A549 (cell line): Measurements from ENCODE around the gene CKMT2. TPM values are rescaled to one million over a fixed set of nuclear protein-coding genes. Genes with fewer than 3 reads are reported as not detected.

Experiments
- ATAC-seq, 2 experiments: fragments of 200-7000 bp in 1 of 2; fragments of >200 bp in 1 of 2; cut with Nextera tagmentation in 1 of 2; cut with Tn5 transposase in 1 of 2; 3 replicates each; pipeline versions ENCODE4 v1.8.0 to v1.9.1; 2018 to 2020; ENCODE audit warnings: mild to moderate bottlenecking in 1 of 2, moderate library complexity in 1 of 2
- CTCF ChIA-PET: fragments of 300-600 bp; sonication (Branson Sonifier 250); formaldehyde crosslinking; extraction: SDS; loops from one replicate; lab custom pipeline; 2021; ENCODE audit warnings: antibody characterized with exemption, inconsistent platforms; lab: Yijun Ruan, JAX
- POLR2A ChIA-PET: fragments of 350-600 bp; formaldehyde crosslinking; extraction: SDS; loops from one replicate; lab custom pipeline; 2021; ENCODE audit warnings: antibody characterized with exemption, inconsistent platforms; lab: Yijun Ruan, JAX
- DNase-seq, 2 experiments: peaks; one replicate each; pipeline versions ENCODE4 v3.0.0 to v3.0.0-alpha.2; 2011 to 2016; ENCODE audit warnings: low read depth in 1 of 2, low spot score in 1 of 2
- FAIRE-seq: peaks from 2 replicates; lab custom pipeline; 2011; peaks lifted over from hg19 to GRCh38; lab: Jason Lieb, UNC
- H3K27ac ChIP-seq, 2 experiments: fragments of >200 bp; sonication (Bioruptor Twin); formaldehyde crosslinking; 3 replicates each; pipeline ENCODE4 v1.5.1; 2016 to 2017
- H3K4me1 ChIP-seq: fragments of >200 bp; sonication (Bioruptor Twin); formaldehyde crosslinking; 3 replicates; pipeline ENCODE4 v1.6.1; 2016
- H3K4me2 ChIP-seq: fragments of >200 bp; sonication (Bioruptor Twin); formaldehyde crosslinking; 3 replicates; pipeline ENCODE4 v1.6.1; 2016
- H3K4me3 ChIP-seq: fragments of >200 bp; sonication (Bioruptor Twin); formaldehyde crosslinking; 3 replicates; pipeline ENCODE4 v1.5.1; 2016
- H3K9me3 ChIP-seq: fragments of >200 bp; sonication (Bioruptor Twin); formaldehyde crosslinking; 3 replicates; pipeline ENCODE4 v1.6.1; 2016
- CBX2 ChIP-seq: fragments of 200-600 bp; sonication (generic); IDR thresholded peaks from 2 replicates; pipeline ENCODE4 v1.6.1; 2016; ENCODE audit warnings: low read depth, mild to moderate bottlenecking, borderline replicate concordance
- CBX8 ChIP-seq: fragments of 200-600 bp; sonication (generic); IDR thresholded peaks from 2 replicates; pipeline ENCODE4 v1.6.1; 2016
- CEBPB ChIP-seq, 2 experiments: fragments of >200 bp in 1 of 2; sonication (Bioruptor Twin) in 1 of 2; formaldehyde crosslinking in 1 of 2; IDR thresholded peaks; 2 replicates each; pipeline ENCODE4 v1.6.1; 2012 to 2016
- CHD2 ChIP-seq: fragments of 150-350 bp; IDR thresholded peaks from 2 replicates; pipeline ENCODE4 v1.6.1; 2014; ENCODE audit warnings: low read length; ENCODE audit not compliant: partially characterized antibody
- CHD4 ChIP-seq: fragments of 200-600 bp; sonication (generic); IDR thresholded peaks from 2 replicates; pipeline ENCODE4 v1.6.1; 2016; ENCODE audit warnings: antibody characterized with exemption, mild to moderate bottlenecking, borderline replicate concordance
- EHF ChIP-seq: fragments of 250-450 bp; sonication (Bioruptor Pico); IDR thresholded peaks from 2 replicates; pipeline ENCODE4 v1.5.0; 2020; ENCODE audit warnings: mild to moderate bottlenecking
- EHMT2 ChIP-seq: fragments of 200-600 bp; sonication (generic); IDR thresholded peaks from 2 replicates; pipeline ENCODE4 v1.6.1; 2016; ENCODE audit warnings: antibody characterized with exemption, low read depth, mild to moderate bottlenecking, moderate library complexity
- EP300 ChIP-seq, 2 experiments: fragments of >200 bp; sonication (Bioruptor Twin); formaldehyde crosslinking; IDR thresholded peaks; 2 replicates in 1 of 2; 3 replicates in 1 of 2; pipeline ENCODE4 v1.6.1; 2016 to 2017
- FOXS1 ChIP-seq: fragments of 250-450 bp; sonication (Bioruptor Pico); IDR thresholded peaks from 2 replicates; pipeline ENCODE4 v1.5.0; 2020; ENCODE audit warnings: mild to moderate bottlenecking, moderate library complexity
- GATA3 ChIP-seq: IDR thresholded peaks from 2 replicates; pipeline ENCODE4 v1.6.1; 2012; ENCODE audit warnings: borderline replicate concordance
- HES2 ChIP-seq: fragments of >200 bp; sonication (Bioruptor Twin); formaldehyde crosslinking; IDR thresholded peaks from 2 replicates; pipeline ENCODE4 v1.6.1; 2016
- HOXB13 ChIP-seq: fragments of 250-450 bp; sonication (Bioruptor Pico); IDR thresholded peaks from 2 replicates; pipeline ENCODE4 v1.5.0; 2020; ENCODE audit warnings: low read depth, mild to moderate bottlenecking, moderate library complexity
- JUN ChIP-seq, 2 experiments: fragments of >200 bp; sonication (Bioruptor Twin); formaldehyde crosslinking; IDR thresholded peaks; 2 replicates in 1 of 2; 3 replicates in 1 of 2; pipeline ENCODE4 v1.6.1; 2016 to 2017
- JUNB ChIP-seq: fragments of >200 bp; sonication (Bioruptor Twin); formaldehyde crosslinking; IDR thresholded peaks from 2 replicates; pipeline ENCODE4 v1.6.1; 2016
- NFE2L2 ChIP-seq: fragments of 150-350 bp; conservative IDR thresholded peaks from 2 replicates; pipeline ENCODE4 v1.6.1; 2014; ENCODE audit warnings: low read length
- NR3C1 ChIP-seq: fragments of >200 bp; sonication (Bioruptor Twin); formaldehyde crosslinking; IDR thresholded peaks from 3 replicates; pipeline ENCODE4 v1.6.1; 2017
- PHF8 ChIP-seq: fragments of 200-600 bp; sonication (generic); IDR thresholded peaks from 2 replicates; pipeline ENCODE4 v1.6.1; 2016; ENCODE audit warnings: low read depth, mild to moderate bottlenecking, antibody characterized with exemption, moderate library complexity, borderline replicate concordance
- POLR2A ChIP-seq: IDR thresholded peaks from 2 replicates; pipeline ENCODE4 v1.6.1; 2012; ENCODE audit warnings: mild to moderate bottlenecking, low read length
- RCOR1 ChIP-seq: fragments of 150-350 bp; IDR thresholded peaks from 2 replicates; pipeline ENCODE4 v1.6.1; 2014; ENCODE audit warnings: antibody characterized with exemption, low read length, low read depth
- REST ChIP-seq: fragments of 200-600 bp; sonication (generic); IDR thresholded peaks from 2 replicates; pipeline ENCODE4 v1.6.1; 2016; ENCODE audit warnings: antibody characterized with exemption, mild to moderate bottlenecking, moderate library complexity
- SMC3 ChIP-seq: fragments of >200 bp; sonication (Bioruptor Twin); formaldehyde crosslinking; IDR thresholded peaks from 3 replicates; pipeline ENCODE4 v1.6.1; 2018; ENCODE audit warnings: inconsistent platforms
- TFCP2L1 ChIP-seq: fragments of 250-450 bp; sonication (Bioruptor Pico); IDR thresholded peaks from 2 replicates; pipeline ENCODE4 v1.5.0; 2021; ENCODE audit warnings: mild to moderate bottlenecking
- TP53 ChIP-seq: fragments of 250-450 bp; sonication (Bioruptor Pico); IDR thresholded peaks from 2 replicates; pipeline ENCODE4 v1.5.0; 2021; ENCODE audit warnings: mild to moderate bottlenecking, moderate library complexity
- ZFP36 ChIP-seq: fragments of 450-650 bp; IDR thresholded peaks from 2 replicates; pipeline ENCODE4 v1.6.1; 2014; ENCODE audit warnings: borderline replicate concordance; ENCODE audit not compliant: partially characterized antibody
- WGBS: methylation state at CpG from one replicate; pipeline ENCODE4 v1.1.6; 2017; ENCODE audit errors: missing lambda C conversion rate; 5-methylcytosine and 5-hydroxymethylcytosine counted together
- polyA plus RNA-seq, 4 experiments: library from polyadenylated mRNA; depleted of rRNA in 3 of 4; stranded (reverse); fragments of >200 nt; fragmentation: RNase III in 1 of 4; extraction: RNeasy Plus Mini Kit Qiagen cat#74134 plus additional on column Dnase treatment in 1 of 4; gene quantifications; 2 replicates in 3 of 4; 3 replicates in 1 of 4; pipeline ENCODE4 v1.2.3, GENCODE V29; 2011 to 2017
- TF ChIP-seq, protein P1 (sequence below): fragments of 450-650 bp; IDR thresholded peaks from 2 replicates; pipeline ENCODE4 v1.6.1; 2014; ENCODE audit warnings: antibody characterized with exemption
- TF ChIP-seq, protein P2 (sequence below): IDR thresholded peaks from 2 replicates; pipeline ENCODE4 v1.6.1; 2012

Gene CKMT2
- polyA plus RNA-seq, 2 of the 4 experiments (the other 2 are of a cell fraction), result not detected

DNA sequence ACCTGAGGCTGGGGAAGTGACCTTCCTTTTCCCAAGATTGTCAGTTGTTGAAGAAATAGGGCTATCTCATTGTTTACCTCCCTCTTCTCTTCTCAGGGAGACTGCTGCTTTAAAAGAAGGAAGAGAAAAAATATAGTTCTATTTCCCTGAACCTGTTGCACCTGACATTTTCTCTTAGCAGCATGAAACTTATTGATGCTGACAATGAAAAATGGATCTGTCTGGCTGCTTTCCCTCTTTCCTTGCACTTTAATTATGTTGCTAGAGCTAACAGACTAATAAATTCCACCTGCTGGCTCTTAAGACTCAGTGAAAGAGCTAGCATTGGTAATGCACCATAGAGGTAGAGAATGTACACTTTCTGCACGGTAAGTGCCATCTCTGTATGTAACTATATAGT, 6.2 kb upstream of the CKMT2 start:
- no peak overlapping the region for H3K4me2 ChIP-seq
- FAIRE-seq (no peak), ATAC-seq (no peak), DNase-seq (no peak)
- CTCF ChIA-PET, result interaction anchor here (1.0 kb wide), 2 partner anchors 17 to 72 kb away, joined by 3 read pairs; no protein-coding TSS in a partner anchor
- no peaks in the 10 kb centered on the region for H3K9me3 ChIP-seq
- no peaks in the 10 kb centered on the region for H3K4me1 ChIP-seq
- POLR2A ChIA-PET, result no interaction called here
- no peak overlapping the region for H3K4me3 ChIP-seq
- 17% methylated on average over 1 of the region's 1 CpG for WGBS
- H3K27ac ChIP-seq, result no peak overlapping the region
- TF ChIP-seq TP53 (no peak), PHF8 (no peak), REST (no peak), JUNB (no peak), TFCP2L1 (CRISPR knock-in tag) (no peak), GATA3 (no peak), CHD2 (no peak), EHMT2 (no peak), RCOR1 (no peak), CHD4 (no peak), CBX8 (no peak), FOXS1 (CRISPR knock-in tag) (no peak), CEBPB (IDR thresholded peaks at IDR 0.05) (no peak)
- TF ChIP-seq, protein P1, sequence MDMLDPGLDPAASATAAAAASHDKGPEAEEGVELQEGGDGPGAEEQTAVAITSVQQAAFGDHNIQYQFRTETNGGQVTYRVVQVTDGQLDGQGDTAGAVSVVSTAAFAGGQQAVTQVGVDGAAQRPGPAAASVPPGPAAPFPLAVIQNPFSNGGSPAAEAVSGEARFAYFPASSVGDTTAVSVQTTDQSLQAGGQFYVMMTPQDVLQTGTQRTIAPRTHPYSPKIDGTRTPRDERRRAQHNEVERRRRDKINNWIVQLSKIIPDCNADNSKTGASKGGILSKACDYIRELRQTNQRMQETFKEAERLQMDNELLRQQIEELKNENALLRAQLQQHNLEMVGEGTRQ, result no peak

DNA sequence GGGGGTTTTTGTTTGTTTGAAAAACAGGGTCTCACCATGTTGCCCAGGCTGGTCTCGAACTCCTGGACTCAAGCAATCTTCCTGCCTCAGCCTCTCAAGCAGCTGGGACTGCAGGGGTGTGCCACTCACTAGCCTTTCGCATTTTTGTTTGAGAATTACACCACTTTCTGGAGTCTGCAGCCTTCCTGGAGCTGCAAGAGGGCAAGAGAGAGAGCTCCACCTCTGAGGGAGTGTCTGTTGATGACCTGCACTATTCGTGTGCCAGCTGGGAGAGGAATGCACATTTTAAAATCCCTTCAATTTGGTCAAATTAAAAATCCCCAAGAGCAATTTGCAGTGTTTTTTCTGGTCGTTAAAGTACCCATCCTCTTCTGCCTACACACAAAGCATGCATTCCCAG, 5.0 kb upstream of the CKMT2 start:
- no peak for ATAC-seq
- Histone ChIP-seq H3K9me3 (no peaks in the 10 kb centered on the region), H3K4me2 (no peak overlapping the region), H3K27ac (no peak overlapping the region), H3K4me3 (no peak overlapping the region), H3K4me1 (no peaks in the 10 kb centered on the region)
- no peak for FAIRE-seq
- no peak for DNase-seq
- no peak for TF ChIP-seq HOXB13 (CRISPR knock-in tag)
- no peak for TF ChIP-seq ZFP36
- no peak for TF ChIP-seq JUN (IDR thresholded peaks at IDR 0.05)
- no peak for TF ChIP-seq CBX8
- TF ChIP-seq EHF (CRISPR knock-in tag), result no peak
- TF ChIP-seq, protein P1, result no peak
- TF ChIP-seq NR3C1, result no peak
- TF ChIP-seq PHF8, result no peak
- WGBS, result 36% methylated on average over 4 of the region's 4 CpGs
- ChIA-PET CTCF (interaction anchor here (1.0 kb wide), 1 partner anchor 33 kb away, joined by 3 read pairs; no protein-coding TSS in a partner anchor), POLR2A (no interaction called here)

- ChIA-PET CTCF (no interaction called here), POLR2A (no interaction called here)
- 82% methylated on average over 8 of the region's 8 CpGs for WGBS
- Histone ChIP-seq H3K4me3 (no peak overlapping the region), H3K9me3 (no peaks in the 10 kb centered on the region), H3K27ac (no peak overlapping the region), H3K4me2 (no peak overlapping the region), H3K4me1 (no peaks in the 10 kb centered on the region)
- ATAC-seq, result no peak
- DNase-seq, result no peak
- TF ChIP-seq, protein P2, sequence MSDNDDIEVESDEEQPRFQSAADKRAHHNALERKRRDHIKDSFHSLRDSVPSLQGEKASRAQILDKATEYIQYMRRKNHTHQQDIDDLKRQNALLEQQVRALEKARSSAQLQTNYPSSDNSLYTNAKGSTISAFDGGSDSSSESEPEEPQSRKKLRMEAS, result no peak
- TF ChIP-seq RCOR1, result no peak
- no peak for TF ChIP-seq SMC3
- no peak for TF ChIP-seq CEBPB (IDR thresholded peaks at IDR 0.05)
- TF ChIP-seq NR3C1, result no peak
- no peak for TF ChIP-seq CBX8
- TF ChIP-seq PHF8, result no peak
- TF ChIP-seq CBX2, result no peak
- no peak for TF ChIP-seq POLR2A
- TF ChIP-seq EHMT2, result no peak
- TF ChIP-seq EP300 (IDR thresholded peaks at IDR 0.05), result no peak
- no peak for TF ChIP-seq FOXS1 (CRISPR knock-in tag)
- no peak for TF ChIP-seq NFE2L2
- no peak for TF ChIP-seq HES2
- FAIRE-seq, result no peak
Measured at GRCh38 chr5:81230416-81230815, 2.7 kb upstream of the CKMT2 start.
